ENCODE results near the gene CFAP100.

CFAP100 gene

GRCh38 chr3:126459111-126459762, 64.5 kb downstream of the CFAP100 start:
- Mint-ChIP-seq H3K27ac (no peak overlapping the region), H3K4me1 (peaks cover 5% of the 10 kb centered on the region), H3K9me3 (no peaks in the 10 kb centered on the region), H3K36me3 (ENCODE audit: low read depth) (peaks cover 51% of the 10 kb centered on the region), H3K4me3 (no peak overlapping the region), H3K27me3 (ENCODE audit: low read depth, poor library complexity) (no peaks in the 10 kb centered on the region)
- DNase-seq = no peak
- TF ChIP-seq CTCF (IDR thresholded peaks at IDR 0.05) = no peak

- Mint-ChIP-seq H3K27me3 (ENCODE audit: low read depth, poor library complexity) (no peaks in the 10 kb centered on the region), H3K27ac (peak overlapping the region; percentile 42), H3K36me3 (ENCODE audit: low read depth) (peaks cover 51% of the 10 kb centered on the region), H3K9me3 (no peaks in the 10 kb centered on the region), H3K4me3 (no peak overlapping the region), H3K4me1 (peaks cover under 1% of the 10 kb centered on the region)
- DNase-seq = no peak
- no peak for TF ChIP-seq CTCF (IDR thresholded peaks at IDR 0.05)
Observed at GRCh38 chr3:126459763-126460127, 65.0 kb downstream of the CFAP100 start.

- H3K9me3 Mint-ChIP-seq = no peaks in the 10 kb centered on the region
- H3K4me3 Mint-ChIP-seq = no peak overlapping the region
- H3K27ac Mint-ChIP-seq = peak overlapping the region; percentile 16
- H3K27me3 Mint-ChIP-seq (ENCODE audit: low read depth, poor library complexity) = no peaks in the 10 kb centered on the region
- no peaks in the 10 kb centered on the region for H3K4me1 Mint-ChIP-seq
- DNase-seq = no peak
- H3K36me3 Mint-ChIP-seq (ENCODE audit: low read depth) = peaks cover 50% of the 10 kb centered on the region
- TF ChIP-seq CTCF (IDR thresholded peaks at IDR 0.05) = no peak
Observed at GRCh38 chr3:126460381-126460780, 65.7 kb downstream of the CFAP100 start.

- no peak for TF ChIP-seq CTCF (IDR thresholded peaks at IDR 0.05)
- no peaks in the 10 kb centered on the region for H3K27me3 Mint-ChIP-seq (ENCODE audit: low read depth, poor library complexity)
Observed at GRCh38 chr3:126461450-126462070, 66.9 kb downstream of the CFAP100 start.

GRCh38 chr3:126463521-126463920, 68.8 kb downstream of the CFAP100 start:
- H3K27ac Mint-ChIP-seq = no peak overlapping the region
- no peak overlapping the region for H3K4me3 Mint-ChIP-seq
- no peaks in the 10 kb centered on the region for H3K27me3 Mint-ChIP-seq (ENCODE audit: low read depth, poor library complexity)
- TF ChIP-seq CTCF (IDR thresholded peaks at IDR 0.05) = no peak
- peaks cover 4% of the 10 kb centered on the region for H3K4me1 Mint-ChIP-seq
- peaks cover 55% of the 10 kb centered on the region for H3K36me3 Mint-ChIP-seq (ENCODE audit: low read depth)
- DNase-seq = no peak
- H3K9me3 Mint-ChIP-seq = no peaks in the 10 kb centered on the region

More at GRCh38 chr3:126461450-126462070, 66.9 kb downstream of the CFAP100 start:
- Mint-ChIP-seq H3K36me3 (ENCODE audit: low read depth) (peaks cover 57% of the 10 kb centered on the region), H3K9me3 (no peaks in the 10 kb centered on the region), H3K4me3 (no peak overlapping the region), H3K4me1 (no peaks in the 10 kb centered on the region), H3K27ac (no peak overlapping the region)
- no peak for DNase-seq

- no peak for TF ChIP-seq CTCF (IDR thresholded peaks at IDR 0.05)
- Mint-ChIP-seq H3K36me3 (ENCODE audit: low read depth) (peaks cover 56% of the 10 kb centered on the region), H3K9me3 (no peaks in the 10 kb centered on the region), H3K4me3 (no peak overlapping the region), H3K27me3 (ENCODE audit: low read depth, poor library complexity) (no peaks in the 10 kb centered on the region), H3K27ac (no peak overlapping the region), H3K4me1 (peaks cover 5% of the 10 kb centered on the region)
- no peak for DNase-seq
Observed at GRCh38 chr3:126464093-126464492, 69.4 kb downstream of the CFAP100 start.

Measured in nephron progenitor cell (in vitro differentiated cells).